GM11168 (cell line): ENCODE data around the gene NEBL.

ENCODE experiments used
- in situ Hi-C: fragments of 300-500 bp; cut with MboI; formaldehyde crosslinking; loops from one replicate; pipeline ENCODE4 v1.12.0; 2022; ENCODE audit warnings: low sequenced_read_pairs; ENCODE audit not compliant: unreplicated experiment

Gene NEBL

GRCh38 chr10:20809631-20810030 lies 87.5 kb downstream of the NEBL start:
- in situ Hi-C loops, result no loop called here

- in situ Hi-C loops, result no loop called here
Observed at GRCh38 chr10:20806487-20806886, 90.6 kb downstream of the NEBL start.

- in situ Hi-C loops, result no loop called here
Observed at GRCh38 chr10:20797290-20797689, 99.8 kb downstream of the NEBL start.

GRCh38 chr10:20795391-20795790 lies 101.7 kb downstream of the NEBL start:
- in situ Hi-C loops, result no loop called here

- in situ Hi-C loops, result no loop called here
Observed at GRCh38 chr10:20785174-20785573, 111.9 kb downstream of the NEBL start.

GRCh38 chr10:20778008-20778757 lies 118.9 kb downstream of the NEBL start:
- in situ Hi-C loops, result no loop called here

- in situ Hi-C loops, result no loop called here
Observed at GRCh38 chr10:20776384-20777118, 120.6 kb downstream of the NEBL start.

GRCh38 chr10:20771051-20771450 lies 126.1 kb downstream of the NEBL start:
- in situ Hi-C loops, result no loop called here

GRCh38 chr10:20769481-20769880 lies 127.6 kb downstream of the NEBL start:
- in situ Hi-C loops, result no loop called here

- in situ Hi-C loops, result no loop called here
Observed at GRCh38 chr10:20768843-20769242, 128.3 kb downstream of the NEBL start.

GRCh38 chr10:20767028-20767427 lies 130.1 kb downstream of the NEBL start:
- in situ Hi-C loops, result no loop called here

- in situ Hi-C loops, result no loop called here
Observed at GRCh38 chr10:20765066-20765465, 132.0 kb downstream of the NEBL start.

- in situ Hi-C loops, result no loop called here
Observed at GRCh38 chr10:20760460-20760859, 136.7 kb downstream of the NEBL start.

GRCh38 chr10:20748551-20748950 lies 148.6 kb downstream of the NEBL start:
- in situ Hi-C loops, result no loop called here

- in situ Hi-C loops, result no loop called here
Observed at GRCh38 chr10:20747782-20748181, 149.3 kb downstream of the NEBL start.

- in situ Hi-C loops, result no loop called here
Observed at GRCh38 chr10:20746856-20747255, 150.3 kb downstream of the NEBL start.

- in situ Hi-C loops, result no loop called here
Observed at GRCh38 chr10:20745556-20746375, 151.3 kb downstream of the NEBL start.

- in situ Hi-C loops, result no loop called here
Observed at GRCh38 chr10:20744821-20745220, 152.3 kb downstream of the NEBL start.

- in situ Hi-C loops, result no loop called here
Observed at GRCh38 chr10:20743942-20744341, 153.2 kb downstream of the NEBL start.

GRCh38 chr10:20742737-20743541 lies 154.2 kb downstream of the NEBL start:
- in situ Hi-C loops, result no loop called here
